Ovary (tissue), 9 donors: ENCODE measurements around the gene CD38. TPM values are rescaled to one million over a fixed set of nuclear protein-coding genes. Genes with fewer than 3 reads are reported as not detected.

ENCODE experiments used
- DNase-seq, 5 donors: peaks; one replicate each; pipeline ENCODE4 v3.0.0-alpha.2; 2019 to 2020
- H3K27ac ChIP-seq, 2 donors: fragments of 200-600 bp; one replicate each; pipeline versions ENCODE4 v1.5.1 to v1.8.0; 2019 to 2022
- H3K27me3 ChIP-seq: fragments of 200-600 bp; one replicate; pipeline ENCODE4 v1.8.0; 2022
- H3K36me3 ChIP-seq: fragments of 200-600 bp; sonication (generic); one replicate; pipeline ENCODE4 v1.5.1; 2019
- H3K4me1 ChIP-seq: one replicate; pipeline ENCODE4 v1.8.1; 2013; ENCODE audit warnings: mild to moderate bottlenecking, moderate library complexity; ENCODE audit not compliant: insufficient read depth
- H3K4me3 ChIP-seq: fragments of 200-600 bp; sonication (generic); one replicate; pipeline ENCODE4 v1.5.1; 2017
- H3K9me3 ChIP-seq, 2 donors: fragments of 200-600 bp in 1 of 2; sonication (generic) in 1 of 2; one replicate each; pipeline versions ENCODE4 v1.5.1 to v1.8.1; 2013 to 2019; ENCODE audit warnings: mild to moderate bottlenecking in 1 of 2, moderate library complexity in 1 of 2
- EP300 ChIP-seq: sonication (generic); formaldehyde crosslinking; IDR thresholded peaks from one replicate; pipeline ENCODE4 v1.6.1; 2017; ENCODE audit warnings: antibody characterized with exemption
- POLR2A ChIP-seq: fragments of 450-650 bp; IDR thresholded peaks from one replicate; pipeline ENCODE4 v1.6.1; 2017; ENCODE audit warnings: antibody characterized with exemption, mild to moderate bottlenecking, moderate library complexity
- WGBS, 3 donors: extraction: QIAGEN DNeasy Blood & Tissue Kit in 1 of 3; methylation state at CpG; one replicate each; pipeline versions ENCODE4 v1.1.5 to v1.1.7; 2013 to 2017; 5-methylcytosine and 5-hydroxymethylcytosine counted together
- intact Hi-C, 4 donors: fragments of 100-400 bp; cut with DNase I; formaldehyde crosslinking; loops; one replicate each; pipeline versions ENCODE4 v1.11.0 to v1.15.1; 2022 to 2023
- polyA plus RNA-seq, 2 donors: library from polyadenylated mRNA; stranded (reverse); fragments of 200-250 nt in 1 of 2; fragments of 350-450 nt in 1 of 2; fragmentation: Illumina TruSeq in 1 of 2; extraction: RNeasy Lipid Tissue Mini Kit (QIAGEN cat#74804) in 1 of 2; gene quantifications; one replicate each; pipeline ENCODE4 v1.2.3, GENCODE V29; 2013 to 2014
- total RNA-seq, 7 donors: library from RNA; depleted of rRNA in 2 of 7; stranded (reverse); fragments of >200 nt in 2 of 7; fragmentation: NEBNext Ultra II Directional in 3 of 7; extraction: Animal tissue kit (Norgen Biotek cat#: 25700) in 3 of 7; gene quantifications; one replicate each; pipeline versions ENCODE4 v1.1.0 to v1.2.4, GENCODE V29; 2016 to 2023
- TF ChIP-seq, protein P1 (sequence below), 3 donors: fragments of 450-650 bp in 2 of 3; fragments of 200-600 bp in 1 of 3; IDR thresholded peaks; one replicate each; pipeline versions ENCODE4 v1.5.1 to v1.8.0; 2016 to 2022; ENCODE audit warnings: antibody characterized with exemption in 3 of 3, mild to moderate bottlenecking in 1 of 3
- donor health status: DM: no; HTN: no; CAD: no; lungs with moderate emphysema.
- donor health status: DM: no; HTN: no; CAD: no.
- donor health status: Bipolar disorder and iron deficiency.
- donor health status: DM: yes; HTN: yes; CAD: no.
- donor health status: DM: no; HTN: no; CAD: no.
- donor health status: DM: yes; HTN: yes; CAD: no.

CD38 gene
- total and polyA plus RNA-seq, 9 donors: 0.23 to 9.5 (median 0.97) TPM

DNA sequence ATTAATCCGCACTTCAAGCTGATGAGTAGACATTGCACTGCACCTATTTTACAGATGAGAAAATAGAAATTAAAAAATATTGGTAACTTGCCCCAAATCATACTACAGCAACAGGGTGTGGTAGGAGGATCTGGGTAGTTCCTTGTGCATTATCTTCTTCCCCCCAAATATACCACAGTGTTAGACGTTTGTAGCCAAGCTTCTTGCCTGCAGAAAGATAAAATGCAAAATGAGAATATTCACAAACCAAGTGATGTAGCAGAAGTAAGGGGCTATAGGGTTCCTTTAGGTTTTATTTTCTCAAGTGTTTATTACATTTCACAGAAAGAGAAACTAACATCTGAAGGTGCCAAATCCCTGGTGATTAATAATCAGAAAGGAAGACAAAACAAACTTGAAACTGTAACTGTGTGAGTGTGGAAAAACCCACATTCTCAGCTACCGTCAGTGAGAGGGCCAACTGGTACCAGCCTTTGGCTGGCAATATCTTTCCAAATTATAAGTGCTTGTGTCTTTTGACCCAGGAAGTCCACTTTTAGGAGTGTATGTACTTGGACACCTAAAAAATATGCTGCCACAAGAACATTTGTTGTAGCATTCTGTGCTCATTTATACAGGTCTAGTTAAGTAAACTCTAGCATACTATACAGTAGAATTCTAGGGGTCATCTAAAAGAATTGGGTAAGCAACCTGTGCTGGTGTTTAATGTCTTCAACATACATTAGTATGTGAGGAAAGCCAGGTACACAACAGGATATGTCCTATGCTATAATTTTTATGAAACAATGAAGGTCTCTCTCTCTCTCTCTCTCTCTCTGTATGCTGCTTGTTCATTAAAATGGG, 6.7 kb upstream of the CD38 start:
- DNase-seq: no peak
- Histone ChIP-seq H3K27ac (no peak overlapping the region), H3K4me3 (no peak overlapping the region), H3K4me1 (no peaks in the 10 kb centered on the region), H3K9me3 (no peaks in the 10 kb centered on the region), H3K36me3 (no peaks in the 10 kb centered on the region), H3K27me3 (no peaks in the 10 kb centered on the region)
- 43 to 55% (median 50%) methylated on average over 3 of the region's 3 CpGs for WGBS, 3 donors
- intact Hi-C loops: no loop called here
- TF ChIP-seq, protein P1, sequence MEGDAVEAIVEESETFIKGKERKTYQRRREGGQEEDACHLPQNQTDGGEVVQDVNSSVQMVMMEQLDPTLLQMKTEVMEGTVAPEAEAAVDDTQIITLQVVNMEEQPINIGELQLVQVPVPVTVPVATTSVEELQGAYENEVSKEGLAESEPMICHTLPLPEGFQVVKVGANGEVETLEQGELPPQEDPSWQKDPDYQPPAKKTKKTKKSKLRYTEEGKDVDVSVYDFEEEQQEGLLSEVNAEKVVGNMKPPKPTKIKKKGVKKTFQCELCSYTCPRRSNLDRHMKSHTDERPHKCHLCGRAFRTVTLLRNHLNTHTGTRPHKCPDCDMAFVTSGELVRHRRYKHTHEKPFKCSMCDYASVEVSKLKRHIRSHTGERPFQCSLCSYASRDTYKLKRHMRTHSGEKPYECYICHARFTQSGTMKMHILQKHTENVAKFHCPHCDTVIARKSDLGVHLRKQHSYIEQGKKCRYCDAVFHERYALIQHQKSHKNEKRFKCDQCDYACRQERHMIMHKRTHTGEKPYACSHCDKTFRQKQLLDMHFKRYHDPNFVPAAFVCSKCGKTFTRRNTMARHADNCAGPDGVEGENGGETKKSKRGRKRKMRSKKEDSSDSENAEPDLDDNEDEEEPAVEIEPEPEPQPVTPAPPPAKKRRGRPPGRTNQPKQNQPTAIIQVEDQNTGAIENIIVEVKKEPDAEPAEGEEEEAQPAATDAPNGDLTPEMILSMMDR (IDR thresholded peaks at IDR 0.05): no peak
- TF ChIP-seq POLR2A (no peak), EP300 (no peak)

DNA sequence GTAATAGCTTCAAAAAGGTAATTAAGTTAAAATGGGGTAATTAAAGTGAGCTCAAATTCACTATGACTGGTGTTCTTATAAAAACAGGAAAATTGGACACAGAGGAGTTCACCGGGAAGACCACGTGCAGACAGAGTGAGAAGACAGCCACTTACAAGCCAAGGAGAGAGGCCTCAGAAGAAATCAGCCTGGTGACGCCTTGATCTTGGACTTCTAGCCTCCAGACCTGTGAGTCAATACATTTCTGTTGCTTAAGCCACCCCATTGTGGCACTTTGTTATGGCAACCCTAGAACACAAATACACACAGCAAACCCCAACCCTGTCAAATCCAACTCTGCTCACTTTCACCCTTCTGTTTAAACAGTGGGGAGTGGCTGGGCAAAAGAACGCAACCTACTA, 4.1 kb upstream of the CD38 start:
- intact Hi-C loops: no loop called here
- WGBS, 3 donors: 81 to 88% (median 85%) methylated on average over 4 of the region's 4 CpGs
- H3K4me3 ChIP-seq: no peak overlapping the region
- DNase-seq: no peak
- no peak overlapping the region for H3K27ac ChIP-seq
- TF ChIP-seq, protein P1 (IDR thresholded peaks at IDR 0.05): no peak
- TF ChIP-seq EP300 (no peak), POLR2A (no peak)
- peaks cover 2% of the 10 kb centered on the region for H3K4me1 ChIP-seq
- no peaks in the 10 kb centered on the region for H3K27me3 ChIP-seq
- H3K9me3 ChIP-seq: no peaks in the 10 kb centered on the region
- no peaks in the 10 kb centered on the region for H3K36me3 ChIP-seq

DNA sequence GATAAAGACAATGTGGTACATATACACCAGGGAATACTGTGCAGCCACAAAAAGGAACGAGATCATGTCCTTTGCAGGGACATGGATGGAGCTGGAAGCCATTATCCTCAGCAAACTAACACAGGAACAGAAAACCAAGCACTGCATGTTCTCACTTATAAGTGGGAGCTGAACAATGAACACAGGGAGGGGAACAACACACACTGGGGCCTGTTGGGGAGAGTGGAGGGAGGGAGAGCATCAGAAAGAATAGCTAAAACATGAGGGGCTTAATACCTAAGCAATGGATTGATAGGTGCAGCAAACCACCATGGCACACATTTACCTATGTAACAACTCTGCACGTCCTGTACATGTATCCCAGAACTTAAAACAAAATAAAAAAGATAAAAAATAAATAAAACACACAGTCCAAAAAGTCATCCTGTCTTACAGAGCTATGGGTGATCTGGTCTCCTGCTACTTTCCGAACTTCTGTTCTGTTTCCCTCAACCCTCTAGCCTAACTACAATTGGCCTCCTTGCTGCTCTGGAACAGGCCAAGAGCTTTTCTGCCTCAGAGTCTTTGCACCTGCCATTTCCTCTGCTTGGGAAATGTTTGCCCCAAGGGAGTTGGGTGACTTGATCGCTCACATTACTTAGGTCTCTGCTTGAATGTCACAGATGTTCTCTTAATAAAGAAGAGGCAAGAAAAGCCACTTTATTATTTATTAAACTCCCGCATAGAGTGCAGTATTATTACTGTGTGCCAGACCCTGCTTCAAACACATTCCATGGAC, 1.1 kb upstream of the CD38 start:
- intact Hi-C loops: no loop called here
- H3K27ac ChIP-seq: no peak overlapping the region
- no peak overlapping the region for H3K4me3 ChIP-seq
- WGBS, 3 donors: 88% methylated on average over 5 of the region's 5 CpGs
- no peak for DNase-seq
- H3K4me1 ChIP-seq: peaks cover 2% of the 10 kb centered on the region
- no peaks in the 10 kb centered on the region for H3K9me3 ChIP-seq
- H3K27me3 ChIP-seq: no peaks in the 10 kb centered on the region
- H3K36me3 ChIP-seq: no peaks in the 10 kb centered on the region
- TF ChIP-seq, protein P1 (IDR thresholded peaks at IDR 0.05): no peak
- no peak for TF ChIP-seq POLR2A
- no peak for TF ChIP-seq EP300

DNA sequence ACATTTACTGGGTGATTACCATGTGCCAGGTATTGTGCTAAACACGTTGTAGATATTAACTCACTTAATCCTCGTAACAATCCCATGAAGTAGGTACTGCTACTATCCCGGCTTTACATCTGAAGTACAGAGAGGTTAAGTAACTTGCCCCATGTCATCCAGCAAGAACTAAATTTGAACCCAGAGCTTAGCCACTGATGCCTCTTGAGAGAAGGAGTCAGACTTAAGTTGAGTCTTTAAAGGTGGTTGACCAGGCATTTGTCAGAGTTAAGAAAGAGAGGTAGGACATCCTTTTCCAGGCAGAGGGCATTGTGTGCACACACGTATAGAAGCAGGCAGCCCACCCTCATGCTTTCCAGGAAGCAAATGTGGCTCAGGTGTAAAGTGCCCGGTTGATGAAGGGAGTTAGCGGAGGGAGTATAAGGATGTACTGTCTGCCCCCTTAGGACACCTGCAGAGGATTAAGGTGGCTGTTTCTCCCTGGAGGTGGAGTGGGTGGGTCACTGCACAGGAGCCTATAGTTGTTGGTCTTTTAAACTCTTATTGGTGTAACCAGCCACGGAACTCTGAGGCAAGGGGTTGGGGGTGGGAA, 335 bp upstream of the CD38 start:
- H3K4me3 ChIP-seq: no peak overlapping the region
- peaks cover 2% of the 10 kb centered on the region for H3K4me1 ChIP-seq
- H3K36me3 ChIP-seq: no peaks in the 10 kb centered on the region
- no peaks in the 10 kb centered on the region for H3K9me3 ChIP-seq
- no peaks in the 10 kb centered on the region for H3K27me3 ChIP-seq
- intact Hi-C loops: no loop called here
- WGBS, 3 donors: 75 to 83% (median 77%) methylated on average over 7 of the region's 7 CpGs
- H3K27ac ChIP-seq: no peak overlapping the region
- DNase-seq: no peak
- TF ChIP-seq EP300: no peak
- no peak for TF ChIP-seq POLR2A
- TF ChIP-seq, protein P1 (IDR thresholded peaks at IDR 0.05): no peak
